Activated T-helper 9 cell treated with anti-CD3 and anti-CD28 coated beads, Interleukin-2, amount 50 U/mL, for 16 hours (primary cell): Measurements from ENCODE around the gene SETBP1.

Experiments
- DNase-seq: peaks from one replicate; pipeline ENCODE4 v3.0.0-alpha.2; 2020; ENCODE audit warnings: low read depth

SETBP1 gene

GRCh38 chr18:45026162-45026561 lies 345.5 kb downstream of the SETBP1 start:
- no peak for DNase-seq

- no peak for DNase-seq
Observed at GRCh38 chr18:45034179-45034578, 353.5 kb downstream of the SETBP1 start.

DNA sequence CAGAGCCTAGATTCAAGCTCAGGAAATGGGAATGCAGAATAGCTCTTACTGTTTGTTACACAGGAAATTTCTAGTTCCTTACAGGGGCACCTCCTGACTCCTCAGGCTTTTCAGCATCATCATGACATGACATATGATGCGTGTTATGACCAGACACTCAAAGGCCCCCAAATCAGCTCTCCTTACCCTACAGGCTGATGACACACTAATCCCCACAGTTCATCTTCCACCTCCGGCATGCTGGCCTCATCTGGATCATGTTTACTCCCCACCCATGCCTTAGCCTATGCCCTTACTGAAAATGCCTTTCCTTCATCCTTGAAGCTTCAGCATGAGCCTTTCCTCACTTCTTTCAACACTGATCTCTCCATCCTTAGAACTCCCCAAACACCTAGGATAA lies 356.9 kb downstream of the SETBP1 start:
- DNase-seq, result no peak

DNA sequence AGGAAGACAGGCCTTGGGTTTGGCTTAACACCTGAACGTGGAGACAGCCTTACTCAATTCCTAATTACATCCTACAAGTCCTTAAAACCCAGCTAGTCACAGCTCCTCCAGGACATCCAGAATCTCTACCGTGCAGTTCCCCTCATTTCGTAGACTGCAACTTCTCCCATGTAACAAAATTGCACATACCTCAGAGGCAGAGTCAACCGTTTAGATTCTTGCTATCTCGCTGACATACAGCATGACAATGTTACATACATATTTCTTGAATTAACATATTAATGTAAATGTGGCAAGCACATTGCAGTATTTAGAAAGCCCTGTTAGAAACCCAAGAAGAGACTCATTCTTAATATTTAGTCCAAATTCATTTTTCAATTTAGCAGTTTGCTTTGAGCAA lies 358.7 kb downstream of the SETBP1 start:
- no peak for DNase-seq

GRCh38 chr18:45040879-45041278 lies 360.2 kb downstream of the SETBP1 start:
- DNase-seq, result no peak

DNA sequence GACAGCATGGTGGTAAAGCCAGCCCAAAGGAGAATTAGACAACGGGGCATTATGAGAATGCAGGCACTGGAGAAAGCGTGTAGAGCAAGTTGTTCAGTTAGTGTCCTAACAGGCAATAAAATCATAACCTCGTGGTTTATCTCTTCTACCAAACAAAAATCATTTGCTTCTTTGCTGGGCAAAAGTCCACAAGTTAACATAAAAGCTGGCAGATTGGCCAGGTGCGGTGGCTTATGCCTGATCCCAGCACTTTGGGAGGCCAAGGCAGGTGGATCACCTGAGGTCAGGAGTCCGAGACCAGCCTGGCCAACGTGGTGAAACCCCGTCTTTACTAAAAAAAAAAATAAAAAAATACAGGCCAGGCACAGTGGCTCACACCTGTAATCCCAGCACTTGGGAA lies 364.1 kb downstream of the SETBP1 start:
- DNase-seq, result no peak

DNA sequence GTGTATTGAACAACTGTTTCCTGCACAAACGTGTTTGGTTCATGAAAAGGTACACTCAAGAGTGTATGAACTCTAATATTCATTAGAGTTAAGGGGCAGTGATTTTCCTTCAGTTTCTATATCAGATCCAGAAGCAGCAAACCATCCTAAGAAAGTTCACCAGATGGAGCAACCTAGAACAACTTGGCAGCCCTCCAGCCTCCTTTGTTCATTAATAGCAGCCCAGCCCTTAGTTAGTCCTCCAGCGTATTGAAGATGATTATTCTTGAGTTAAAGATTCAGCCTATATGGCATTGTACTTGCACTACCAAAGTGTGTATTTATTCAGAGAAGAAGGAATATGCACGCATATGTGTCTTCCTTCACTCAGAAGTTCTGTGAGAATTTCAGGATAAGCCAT lies 365.5 kb downstream of the SETBP1 start:
- no peak for DNase-seq

DNA sequence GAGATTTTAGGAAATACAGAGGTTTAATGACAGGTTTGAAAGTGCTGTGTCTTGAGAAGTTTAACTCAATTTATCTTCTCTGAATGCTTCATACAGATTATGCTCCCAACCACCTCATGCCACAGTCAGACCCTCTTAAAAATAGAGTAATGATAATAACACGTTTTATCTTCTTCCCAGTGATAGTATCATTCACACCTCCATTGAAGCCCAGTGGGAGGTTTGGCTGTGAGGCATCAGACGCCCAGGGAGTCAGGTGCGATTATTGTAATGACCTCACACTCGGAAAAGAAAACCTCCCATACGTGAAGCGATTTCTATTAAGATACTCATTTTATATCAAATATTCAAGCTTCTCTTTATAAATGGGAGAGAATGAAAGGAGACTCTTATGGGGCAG lies 366.3 kb downstream of the SETBP1 start:
- DNase-seq, result no peak

- no peak for DNase-seq
Observed at GRCh38 chr18:45049578-45050319, 369.1 kb downstream of the SETBP1 start.

GRCh38 chr18:45050712-45051601 lies 370.3 kb downstream of the SETBP1 start:
- DNase-seq, result no peak

GRCh38 chr18:45054636-45055035 lies 373.9 kb downstream of the SETBP1 start:
- DNase-seq, result no peak

GRCh38 chr18:45055811-45056210 lies 375.1 kb downstream of the SETBP1 start:
- no peak for DNase-seq

- no peak for DNase-seq
Observed at GRCh38 chr18:45056926-45057325, 376.2 kb downstream of the SETBP1 start.

- DNase-seq, result no peak
Observed at GRCh38 chr18:45057955-45058600, 377.4 kb downstream of the SETBP1 start.

- DNase-seq, result no peak
Observed at GRCh38 chr18:45059695-45060094, 379.0 kb downstream of the SETBP1 start.

DNA sequence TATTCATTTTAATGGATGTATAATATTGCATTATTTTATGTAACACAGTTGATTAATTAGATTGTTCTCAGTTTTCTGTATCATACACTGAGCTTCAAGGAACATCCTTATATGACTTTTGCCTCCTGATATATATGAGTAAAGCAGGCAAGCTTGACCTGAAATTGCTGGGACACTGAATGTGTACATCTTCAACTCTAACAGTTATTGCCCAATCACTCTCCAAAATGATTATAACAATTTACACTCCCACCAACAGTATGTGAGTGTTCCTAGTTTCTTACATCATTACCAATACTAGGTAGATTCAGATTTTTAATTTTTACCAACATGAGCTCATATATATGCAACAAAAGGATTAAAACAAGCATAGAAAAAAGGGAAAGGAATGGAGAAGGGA lies 379.4 kb downstream of the SETBP1 start:
- DNase-seq, result no peak

DNA sequence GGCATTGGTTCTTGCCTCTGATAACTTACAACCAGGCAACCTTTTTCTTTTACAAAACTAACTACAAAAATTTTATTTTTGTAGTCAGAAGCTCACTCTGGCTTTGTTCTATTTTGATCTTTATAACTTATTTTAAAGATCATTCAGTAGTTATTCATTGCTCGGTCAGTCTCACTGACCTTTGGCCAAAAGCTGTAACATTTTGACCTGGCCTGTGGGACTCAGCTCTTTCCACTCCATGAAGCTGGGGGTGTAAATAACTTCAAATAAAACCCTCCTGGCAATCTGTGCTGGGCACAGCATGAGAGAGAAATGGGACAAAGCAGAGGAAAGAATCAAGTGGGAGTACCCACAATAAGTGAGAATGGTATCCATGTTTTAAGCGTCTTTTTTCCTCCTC lies 380.7 kb downstream of the SETBP1 start:
- no peak for DNase-seq

- no peak for DNase-seq
Observed at GRCh38 chr18:45063246-45064038, 382.8 kb downstream of the SETBP1 start.

- DNase-seq, result no peak
Observed at GRCh38 chr18:45066210-45066609, 385.5 kb downstream of the SETBP1 start.

DNA sequence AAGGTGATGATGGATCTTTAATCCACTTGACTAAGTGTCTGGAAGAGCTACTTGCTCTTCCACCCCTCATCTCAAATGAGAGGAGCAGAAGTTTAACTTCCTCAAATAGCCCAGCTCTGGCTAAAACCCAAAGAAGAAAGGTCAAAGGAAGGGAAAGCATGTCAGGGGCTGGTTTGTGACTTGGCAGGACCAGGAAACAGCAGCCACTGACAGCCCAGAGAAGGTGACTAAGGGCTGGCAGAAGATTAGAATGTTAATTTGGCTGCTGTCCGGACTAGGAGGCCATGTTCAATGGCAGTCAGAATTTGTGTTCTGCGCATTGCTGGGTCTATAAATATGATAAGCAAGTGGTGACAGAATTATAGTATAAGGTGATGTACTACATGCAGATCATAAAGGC lies 386.2 kb downstream of the SETBP1 start:
- no peak for DNase-seq

GRCh38 chr18:45068400-45069094 lies 387.9 kb downstream of the SETBP1 start:
- no peak for DNase-seq
